OCI-LY3 (cell line): ENCODE measurements around the gene TMEM214.

Experiments
- CTCF ChIP-seq: fragments of 200-600, 300-600 bp; sonication (generic); IDR thresholded peaks from 2 replicates; pipeline ENCODE4 v1.5.1; 2014; ENCODE audit warnings: antibody characterized with exemption, low read length, low read depth
- EZH2phosphoT487 ChIP-seq: fragments of 200-600 bp; shearing (Covaris generic); IDR thresholded peaks from 2 replicates; pipeline ENCODE4 v1.6.1; 2018; ENCODE audit warnings: antibody characterized with exemption, mixed run types, low read depth

DNA sequence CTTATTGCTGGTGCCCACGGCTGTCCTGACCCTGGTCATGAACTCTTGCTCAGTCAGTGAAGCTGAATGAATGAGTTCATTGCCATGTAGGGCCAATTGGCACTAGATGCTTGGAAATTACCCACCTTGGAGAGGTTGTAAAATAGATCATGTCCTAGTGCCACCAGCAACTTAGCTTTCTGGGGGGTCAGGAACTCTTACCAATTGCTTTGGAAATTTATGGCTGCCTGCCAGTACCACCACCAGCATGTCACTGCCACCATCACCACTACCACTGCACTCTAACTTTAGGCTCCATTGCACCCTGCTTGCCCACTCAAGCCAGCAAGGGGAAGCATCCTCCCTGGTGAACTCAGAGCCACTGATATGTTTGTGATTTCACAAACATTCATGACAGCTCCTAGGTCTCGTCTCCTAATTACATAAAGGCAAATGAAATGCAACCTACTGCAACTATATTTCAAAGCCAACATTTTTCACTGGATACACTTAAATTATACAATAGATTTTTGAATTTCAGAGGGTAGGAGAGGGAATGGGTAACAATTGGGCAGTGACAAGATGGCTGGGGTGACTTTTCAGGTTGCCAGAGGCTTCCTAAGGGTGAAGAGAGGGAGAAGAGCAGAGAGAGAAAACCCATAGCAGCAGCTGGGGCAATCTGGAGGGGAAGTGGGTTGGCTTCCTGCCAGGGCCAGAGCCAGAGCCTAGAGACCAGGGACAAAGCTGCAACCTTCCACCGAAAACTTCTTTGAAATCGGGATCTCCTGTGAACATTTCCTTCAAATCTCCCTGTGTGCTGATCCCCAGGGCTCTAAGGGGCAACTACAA lies 42.2 kb downstream of the TMEM214 start:
- no peak for TF ChIP-seq CTCF
- TF ChIP-seq EZH2phosphoT487: no peak
